ENCODE measurements around the gene AFF1.
"Not testable (repeated sequence)": the region's sequence is repeated elsewhere in the genome, so short reads cannot be mapped to it uniquely, and the experiment has no call there.

The AFF1 gene

DNA sequence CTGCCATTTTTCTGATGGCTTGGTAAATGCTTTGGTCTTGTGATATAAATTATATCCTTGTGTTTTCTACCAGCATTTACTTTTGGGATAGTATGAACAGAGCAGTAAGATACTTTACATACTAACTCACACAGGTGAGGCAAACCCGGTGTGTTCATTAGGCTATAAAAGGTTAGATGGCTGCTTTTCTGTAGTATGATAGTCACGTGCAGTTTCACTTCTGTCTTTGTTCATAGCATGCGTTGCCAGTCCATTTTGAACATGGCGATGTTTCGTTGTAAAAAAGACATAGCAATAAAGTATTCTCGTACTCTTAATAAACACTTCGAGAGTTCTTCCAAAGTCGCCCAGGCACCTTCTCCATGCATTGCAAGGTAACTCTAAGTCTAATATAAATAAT lies 197.2 kb downstream of the AFF1 start:
- TF ChIP-seq CTCF (IDR thresholded peaks at IDR 0.05; ENCODE audit: control extremely low read depth, extremely low read depth, low read depth, missing control alignments), result no peak
- ChIA-PET CTCF (interaction anchor here (1.3 to 1.9 kb wide), 3 partner anchors 8 to 19 kb away, joined by 4 to 20 read pairs (median 6); no protein-coding TSS in a partner anchor), POLR2A (no interaction called here)

GRCh38 chr4:87133183-87133582 lies 198.4 kb downstream of the AFF1 start:
- no peak for DNase-seq (ENCODE audit: extremely low spot score)
- POLR2A ChIA-PET, result no interaction called here
- no peak for TF ChIP-seq CTCF (IDR thresholded peaks at IDR 0.05; ENCODE audit: control extremely low read depth, extremely low read depth, low read depth, missing control alignments)
- CTCF ChIA-PET, result interaction anchor here (0.8 to 1.9 kb wide), 6 partner anchors 9 to 210 kb away, joined by 3 to 20 read pairs (median 5); no protein-coding TSS in a partner anchor

More for the DNA sequence above, 197.2 kb downstream of the AFF1 start:
- DNase-seq (ENCODE audit: extremely low spot score), result no peak

DNA sequence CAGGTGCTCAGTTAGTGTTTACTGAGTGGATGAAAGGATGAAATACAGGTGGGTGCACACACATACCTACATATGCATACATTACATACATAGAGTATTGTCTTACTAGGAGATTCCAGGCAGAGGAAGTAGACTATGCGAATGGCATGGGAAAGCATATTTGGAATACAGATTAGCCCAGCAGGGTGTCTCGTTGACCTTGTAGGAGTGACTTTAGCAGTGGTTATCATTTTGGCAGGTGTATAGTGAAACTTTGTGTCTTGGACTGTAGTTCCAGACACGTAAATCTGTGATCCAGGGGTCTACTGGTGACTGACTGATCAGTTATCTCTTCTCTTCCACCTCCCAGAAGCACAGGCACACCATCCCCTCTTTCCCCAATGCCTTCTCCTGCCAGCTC lies 199.3 kb downstream of the AFF1 start:
- CTCF ChIA-PET, result interaction anchor here (1.2 to 1.7 kb wide), 3 partner anchors 9 to 211 kb away, joined by 4 to 6 read pairs (median 4); no protein-coding TSS in a partner anchor
- POLR2A ChIA-PET, result no interaction called here
- TF ChIP-seq CTCF (IDR thresholded peaks at IDR 0.05; ENCODE audit: control extremely low read depth, extremely low read depth, low read depth, missing control alignments), result no peak
- DNase-seq (ENCODE audit: extremely low spot score), result no peak

GRCh38 chr4:87141428-87141827 lies 206.6 kb downstream of the AFF1 start:
- DNase-seq (ENCODE audit: extremely low spot score), result no peak
- CTCF ChIA-PET, result interaction anchor here (2.3 kb wide), 1 partner anchor 9 kb away, joined by 12 read pairs; no protein-coding TSS in a partner anchor
- TF ChIP-seq CTCF (IDR thresholded peaks at IDR 0.05; ENCODE audit: control extremely low read depth, extremely low read depth, low read depth, missing control alignments), result no peak
- POLR2A ChIA-PET, result no interaction called here

DNA sequence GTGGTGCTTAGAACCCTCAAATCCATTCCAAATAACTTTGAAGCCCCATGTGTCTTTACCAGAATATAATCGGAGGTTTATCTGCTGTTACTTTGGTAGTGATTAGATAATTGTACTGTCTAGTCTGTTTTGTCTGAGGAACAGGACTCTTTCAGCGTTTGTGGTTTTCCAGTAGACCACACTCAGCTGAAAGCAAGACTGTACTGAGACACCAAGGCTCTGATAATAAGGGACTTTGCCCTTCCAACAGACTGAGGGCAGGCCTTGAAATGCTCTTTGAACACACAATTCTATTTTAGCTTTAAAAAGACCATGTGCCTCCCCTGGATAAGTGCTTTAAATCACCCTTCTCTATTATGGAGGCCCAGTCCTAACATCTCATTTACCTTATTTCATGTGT lies 209.5 kb downstream of the AFF1 start:
- DNase-seq (ENCODE audit: extremely low spot score), result no peak
- POLR2A ChIA-PET, result no interaction called here
- no peak for TF ChIP-seq CTCF (IDR thresholded peaks at IDR 0.05; ENCODE audit: control extremely low read depth, extremely low read depth, low read depth, missing control alignments)
- CTCF ChIA-PET, result no interaction called here

DNA sequence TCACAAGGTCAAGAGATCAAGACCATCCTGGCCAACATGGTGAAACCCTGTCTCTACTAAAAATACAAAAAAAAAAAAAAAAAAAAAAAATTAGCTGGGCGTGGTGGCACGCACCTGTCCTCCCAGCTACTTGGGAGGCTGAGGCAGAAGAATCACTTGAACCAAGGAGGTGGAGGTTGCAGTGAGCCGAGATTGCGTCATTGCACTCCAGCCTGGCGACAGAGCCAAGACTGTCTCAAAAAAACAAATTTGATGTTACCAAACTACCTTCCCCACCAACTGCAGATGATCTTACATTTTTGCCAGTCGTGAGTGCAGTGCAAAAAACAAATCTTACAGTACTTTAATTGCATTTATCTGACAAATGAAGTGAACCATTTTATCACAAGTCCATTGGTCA lies 211.1 kb downstream of the AFF1 start:
- POLR2A ChIA-PET; DNase-seq (ENCODE audit: extremely low spot score): not testable (repeated sequence)
- CTCF ChIA-PET, result interaction anchor here (1.3 to 1.4 kb wide), 3 partner anchors 11 to 73 kb away, joined by 3 to 4 read pairs (median 3); no protein-coding TSS in a partner anchor

GRCh38 chr4:87147116-87147515 lies 212.3 kb downstream of the AFF1 start:
- no peak for DNase-seq (ENCODE audit: extremely low spot score)
- no peak for TF ChIP-seq CTCF (IDR thresholded peaks at IDR 0.05; ENCODE audit: control extremely low read depth, extremely low read depth, low read depth, missing control alignments)
- CTCF ChIA-PET, result interaction anchor here (1.3 to 1.5 kb wide), 3 partner anchors 14 to 225 kb away, joined by 3 to 7 read pairs (median 3); no protein-coding TSS in a partner anchor
- POLR2A ChIA-PET, result no interaction called here

Data from GM10248 (cell line).